C1 segment of cervical spinal cord (tissue), 14 donors: ENCODE data around the gene RAB3GAP2.
"Not testable (repeated sequence)": the region's sequence is repeated elsewhere in the genome, so short reads cannot be mapped to it uniquely, and the experiment has no call there.

ENCODE experiments used
- DNase-seq, 14 donors: peaks; one replicate each; lab custom pipeline; 2025; lab: John Stamatoyannopoulos, UW

Gene RAB3GAP2

DNA sequence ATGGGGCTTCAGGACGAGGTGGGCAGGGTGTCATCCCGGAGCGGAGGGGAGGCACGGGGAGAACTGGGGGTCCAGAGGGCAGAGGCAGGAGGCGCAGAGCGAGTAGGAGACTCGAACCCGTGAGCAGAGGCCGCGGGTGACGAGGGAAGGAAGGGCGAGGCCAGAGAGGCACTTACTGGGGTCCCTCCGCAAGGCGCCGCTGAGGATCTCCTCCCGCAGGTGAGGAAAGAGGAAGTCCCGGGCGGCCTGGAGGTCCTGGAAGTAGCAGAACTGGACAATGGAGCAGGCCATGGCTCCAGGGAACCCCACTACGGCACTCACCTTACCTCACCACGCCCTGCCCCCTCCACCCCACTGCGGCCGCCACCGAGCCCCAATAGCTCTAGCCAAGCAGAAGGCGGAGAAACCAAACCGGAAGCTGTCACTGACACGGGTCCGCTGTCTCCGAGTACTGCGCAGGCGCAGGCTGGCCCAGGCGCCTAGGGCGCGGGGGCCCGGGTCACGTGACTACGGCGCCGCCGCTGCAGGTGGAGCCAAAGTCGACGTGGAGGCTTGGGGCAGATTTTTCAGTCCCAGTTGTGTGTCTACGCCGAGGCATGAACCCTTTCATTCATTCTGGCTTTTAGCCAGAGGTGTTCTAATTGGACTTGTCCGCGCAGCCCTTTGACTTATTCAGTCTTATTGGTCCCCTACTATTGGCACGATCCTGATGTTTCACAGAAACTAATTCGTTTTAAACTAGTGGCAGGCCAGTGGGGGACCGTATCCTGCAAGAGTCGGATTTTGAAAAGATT, at the start of gene RAB3GAP2:
RAB3GAP2 (minus strand) TSS at position 407 of the 794 bp plus-strand sequence; CDS start at position 291, 116 bp downstream.
- peak; percentile 43 to 96 (median 92) for DNase-seq

DNA sequence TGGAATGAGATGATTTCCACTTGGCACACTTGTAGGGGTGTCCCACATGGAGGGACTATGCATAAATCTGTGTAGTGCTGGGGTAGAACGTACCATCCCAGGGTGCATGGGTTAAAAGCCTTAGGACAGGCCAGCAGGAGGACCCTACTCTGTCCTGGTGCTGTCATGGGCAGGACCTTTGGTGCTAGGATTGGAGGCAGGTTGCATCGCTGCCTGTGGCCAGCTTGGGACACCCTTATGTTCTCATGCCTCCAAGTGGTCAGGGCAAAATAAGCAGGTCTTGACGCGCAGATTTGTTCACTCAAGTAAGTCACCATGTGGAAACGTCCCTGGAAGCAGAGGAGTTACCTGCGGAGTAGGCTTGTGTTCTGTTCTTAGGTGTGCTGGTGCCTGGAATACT, 49.5 kb upstream of the RAB3GAP2 start:
- DNase-seq: no peak

DNA sequence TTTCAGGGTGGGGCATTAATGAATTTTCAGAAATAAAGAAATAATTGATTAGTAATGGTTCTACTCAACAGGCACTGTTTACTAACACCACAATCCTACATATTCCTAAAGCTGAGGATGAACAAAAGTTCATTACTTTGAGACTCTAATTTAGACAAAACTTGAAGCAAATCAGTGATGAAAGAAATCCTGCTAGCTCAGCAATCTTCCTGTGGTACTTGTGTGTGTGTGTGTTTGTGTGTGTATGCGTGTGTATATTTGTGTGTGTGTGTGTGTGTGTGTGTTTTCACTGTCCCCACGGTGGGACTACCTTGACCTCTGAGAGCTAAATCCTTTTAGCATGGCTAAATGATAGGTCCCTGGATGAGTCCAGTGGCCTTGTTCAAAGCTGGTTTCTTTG, 48.5 kb upstream of the RAB3GAP2 start:
- no peak for DNase-seq

GRCh38 chr1:220318673-220319072, 46.4 kb upstream of the RAB3GAP2 start:
- no peak for DNase-seq

DNA sequence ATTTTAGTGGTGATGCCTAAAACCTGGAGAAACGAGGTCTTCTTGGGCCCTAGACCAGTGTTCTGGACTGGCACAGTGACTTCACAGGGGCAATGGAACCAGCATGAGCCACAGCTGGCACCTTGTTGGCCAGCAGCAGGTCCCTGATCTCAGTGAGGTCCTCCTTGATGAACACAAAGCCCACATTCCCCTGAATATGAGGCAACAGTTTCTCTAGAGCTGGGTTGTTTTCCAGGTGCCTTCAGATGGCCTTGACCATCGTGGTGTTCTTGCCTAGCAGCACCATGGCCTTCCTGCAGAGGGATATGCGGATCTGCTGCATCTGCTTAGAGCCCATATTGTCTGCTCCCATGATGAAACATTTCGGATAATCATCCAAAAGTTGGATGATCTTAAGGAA, 44.9 kb upstream of the RAB3GAP2 start:
- no peak for DNase-seq

DNA sequence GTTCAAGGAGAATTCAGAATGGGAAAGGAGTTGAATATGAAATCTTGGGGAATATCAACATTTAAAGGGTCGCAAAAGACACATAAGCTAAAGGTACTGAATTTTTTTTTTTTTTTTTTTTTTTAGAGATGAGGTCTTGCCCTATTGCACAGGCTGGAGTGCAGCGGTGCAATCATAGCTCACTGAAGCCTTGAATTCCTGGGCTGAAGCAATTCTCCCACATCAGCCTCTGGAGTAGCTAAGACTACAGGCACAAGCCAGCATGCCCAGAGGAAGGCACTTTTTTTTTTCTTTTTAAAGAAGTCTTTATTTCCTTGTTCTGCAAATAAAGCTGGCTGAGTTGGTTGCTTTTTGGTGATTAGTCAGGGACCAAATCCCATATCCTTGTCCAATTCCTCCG, 44.1 kb upstream of the RAB3GAP2 start:
- DNase-seq: no peak

DNA sequence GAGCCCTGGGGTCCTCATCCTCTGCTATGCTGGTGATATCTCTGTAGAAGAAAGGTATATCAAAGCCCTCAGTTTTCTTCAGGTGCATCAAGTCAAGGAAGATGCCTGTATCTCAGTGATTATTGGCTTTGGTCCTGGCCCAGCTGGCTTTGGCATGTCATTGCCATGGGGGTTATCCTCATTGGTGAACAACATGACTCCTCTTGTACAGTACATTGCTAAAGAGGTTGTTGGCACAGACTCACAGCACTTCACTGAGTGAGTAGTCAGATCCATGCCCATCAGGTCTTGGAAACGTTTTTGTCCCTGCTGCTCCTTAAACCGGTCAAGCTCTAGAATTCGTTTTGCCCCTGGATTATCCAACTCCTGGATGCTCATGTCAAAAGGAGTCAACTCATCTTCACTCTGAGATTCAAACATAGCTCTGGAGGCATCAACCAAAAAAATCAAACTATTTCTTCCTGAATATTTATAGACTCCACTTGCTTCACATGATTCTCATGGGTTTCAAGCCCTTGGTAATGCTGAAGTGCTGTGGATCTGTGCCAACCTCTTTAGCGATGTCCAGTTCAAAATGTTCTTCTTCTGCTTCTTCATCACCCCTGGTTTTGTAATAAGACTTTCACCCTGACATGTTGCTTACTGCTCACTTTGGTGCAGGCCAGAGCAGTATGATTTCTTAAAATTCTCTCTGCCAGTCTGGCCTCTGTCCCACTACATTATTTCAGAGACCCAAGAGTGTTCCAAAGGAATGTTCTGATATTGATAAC, 43.0 kb upstream of the RAB3GAP2 start:
- no peak for DNase-seq

- no peak for DNase-seq
Measured at GRCh38 chr1:220313576-220313975, 41.3 kb upstream of the RAB3GAP2 start.

DNA sequence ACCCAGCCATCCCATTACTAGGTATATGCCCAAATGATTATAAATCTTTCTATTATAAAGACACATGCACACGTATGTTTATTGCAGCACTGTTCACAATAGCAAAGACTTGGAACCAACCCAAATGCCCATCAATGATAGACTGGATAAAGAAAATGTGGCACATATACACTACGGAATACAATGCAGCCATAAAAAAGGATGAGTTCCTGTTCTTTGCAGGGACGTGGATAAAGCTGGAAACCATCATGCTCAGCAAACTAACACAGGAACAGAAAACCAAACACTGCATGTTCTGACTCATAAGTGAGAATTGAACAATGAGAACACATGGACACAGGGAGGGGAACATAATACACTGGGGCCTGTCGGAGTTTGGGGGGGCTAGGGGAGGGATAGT, 37.9 kb upstream of the RAB3GAP2 start:
- DNase-seq: not testable (repeated sequence)

DNA sequence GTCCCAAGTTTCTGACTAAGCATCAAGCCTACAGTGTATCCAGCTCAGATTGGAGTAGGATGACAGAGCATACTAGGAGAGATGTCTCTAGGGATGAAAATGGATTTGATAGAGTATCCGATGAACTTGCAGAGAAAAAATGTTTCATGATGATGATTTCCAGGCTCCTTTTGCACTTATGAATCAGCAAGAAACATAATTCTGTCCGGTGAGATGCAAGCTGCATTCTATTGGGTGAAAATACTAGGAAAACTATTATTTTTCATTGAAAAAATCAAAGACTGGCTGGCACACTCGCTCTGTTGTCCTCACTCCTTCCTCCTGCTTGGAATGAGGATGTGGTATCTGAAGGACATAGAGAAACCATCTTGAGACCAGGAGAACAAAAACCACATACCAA, 35.4 kb upstream of the RAB3GAP2 start:
- no peak for DNase-seq

GRCh38 chr1:220306339-220306738, 34.1 kb upstream of the RAB3GAP2 start:
- DNase-seq: no peak

DNA sequence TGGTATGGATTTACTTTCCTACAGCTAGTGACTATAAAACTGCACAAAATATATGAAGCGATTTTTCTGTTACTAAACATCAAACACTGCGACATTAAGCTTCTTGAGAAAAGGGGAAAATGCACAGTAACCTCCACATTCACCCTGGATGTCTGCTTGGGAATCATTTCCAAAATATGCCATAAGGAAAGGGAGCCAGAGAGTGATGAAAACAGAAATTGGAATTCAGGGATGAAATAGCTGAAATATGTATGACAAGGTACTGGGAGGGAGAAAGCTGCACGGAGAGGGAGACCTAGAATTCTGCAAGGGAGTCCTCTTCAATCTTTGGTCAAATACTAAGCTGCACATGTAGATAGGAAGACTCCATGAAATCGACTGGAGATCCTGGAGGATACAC, 31.6 kb upstream of the RAB3GAP2 start:
- no peak for DNase-seq

DNA sequence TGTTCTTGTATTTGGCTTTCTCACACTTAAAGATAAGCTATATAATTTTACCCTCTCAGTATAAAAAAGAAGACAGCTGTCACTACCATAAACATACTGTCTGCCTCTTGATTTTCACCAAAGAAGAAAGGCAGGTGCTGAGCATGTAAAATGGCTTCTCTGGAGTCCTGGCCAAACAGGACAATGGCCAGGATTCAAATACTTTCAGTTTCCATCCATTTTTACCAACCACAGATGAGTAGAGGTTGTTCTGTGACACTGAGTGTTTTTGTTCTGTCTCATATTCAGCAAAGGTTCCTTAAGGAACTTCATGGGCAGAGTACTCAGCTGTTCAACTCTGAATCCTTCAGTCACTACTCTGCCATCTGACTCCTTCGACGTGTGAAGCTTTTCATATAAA, 29.4 kb upstream of the RAB3GAP2 start:
- DNase-seq: no peak

DNA sequence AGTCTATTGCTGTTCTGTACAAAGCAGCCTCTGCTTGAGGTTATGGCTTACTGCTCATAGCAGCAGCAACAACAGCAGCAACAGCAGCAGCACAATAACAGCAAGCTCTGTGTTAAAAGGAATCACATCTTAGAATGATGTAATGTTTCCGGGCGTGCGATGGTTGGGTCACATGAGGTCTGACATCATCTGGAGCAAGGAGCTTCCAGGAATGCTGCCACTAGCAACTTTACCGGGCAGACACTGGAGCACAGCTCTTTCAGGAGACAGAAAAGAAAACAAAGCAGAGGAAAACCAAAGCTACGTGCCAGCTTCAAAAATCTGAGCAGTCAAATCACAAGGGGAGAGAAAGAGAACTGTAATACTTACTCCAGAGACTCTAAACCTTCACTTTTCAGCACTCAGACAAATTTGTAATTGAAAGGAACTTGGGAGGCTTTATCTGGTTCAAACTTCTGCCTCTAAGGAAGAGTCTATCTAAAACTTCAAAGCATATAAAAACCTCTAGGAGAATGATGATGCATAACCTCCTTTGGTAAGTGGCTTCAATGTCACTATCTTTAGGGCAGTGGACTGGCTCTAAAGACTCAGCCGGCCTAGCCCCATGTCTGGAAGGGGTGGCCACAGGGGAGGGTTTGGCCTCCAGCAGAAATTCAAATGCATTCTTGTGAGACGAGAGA, 28.3 kb upstream of the RAB3GAP2 start:
- peak in 8 of 14 donors; percentile 2 to 65 (median 18) for DNase-seq

- no peak for DNase-seq
Measured at GRCh38 chr1:220299337-220299736, 27.1 kb upstream of the RAB3GAP2 start.

GRCh38 chr1:220298470-220299205, 26.4 kb upstream of the RAB3GAP2 start:
- DNase-seq: no peak

- DNase-seq: no peak
Measured at GRCh38 chr1:220296981-220297380, 24.7 kb upstream of the RAB3GAP2 start.

DNA sequence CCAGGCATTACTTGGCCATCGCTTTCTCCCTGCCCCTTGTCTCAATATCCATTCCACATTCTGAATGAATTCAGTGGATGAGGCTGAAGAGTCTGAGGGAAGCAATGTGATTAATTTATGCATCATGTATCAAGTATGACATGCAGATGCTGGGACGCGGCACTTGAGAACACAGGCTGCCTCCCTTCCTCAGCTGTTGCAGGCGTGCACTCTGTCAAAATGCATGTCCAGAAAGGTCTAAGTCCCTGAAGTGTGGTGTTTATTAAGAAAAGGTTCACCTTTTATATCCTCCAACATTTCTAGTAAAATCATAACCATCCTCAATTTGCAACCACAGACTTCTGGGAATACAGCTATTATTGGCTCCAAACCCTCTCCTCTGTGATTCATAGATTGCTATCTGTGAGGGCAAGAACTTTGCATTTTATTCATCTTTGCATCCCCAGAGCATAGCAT, 22.6 kb upstream of the RAB3GAP2 start:
- DNase-seq: no peak

- no peak for DNase-seq
Measured at GRCh38 chr1:220291580-220291979, 19.3 kb upstream of the RAB3GAP2 start.

DNA sequence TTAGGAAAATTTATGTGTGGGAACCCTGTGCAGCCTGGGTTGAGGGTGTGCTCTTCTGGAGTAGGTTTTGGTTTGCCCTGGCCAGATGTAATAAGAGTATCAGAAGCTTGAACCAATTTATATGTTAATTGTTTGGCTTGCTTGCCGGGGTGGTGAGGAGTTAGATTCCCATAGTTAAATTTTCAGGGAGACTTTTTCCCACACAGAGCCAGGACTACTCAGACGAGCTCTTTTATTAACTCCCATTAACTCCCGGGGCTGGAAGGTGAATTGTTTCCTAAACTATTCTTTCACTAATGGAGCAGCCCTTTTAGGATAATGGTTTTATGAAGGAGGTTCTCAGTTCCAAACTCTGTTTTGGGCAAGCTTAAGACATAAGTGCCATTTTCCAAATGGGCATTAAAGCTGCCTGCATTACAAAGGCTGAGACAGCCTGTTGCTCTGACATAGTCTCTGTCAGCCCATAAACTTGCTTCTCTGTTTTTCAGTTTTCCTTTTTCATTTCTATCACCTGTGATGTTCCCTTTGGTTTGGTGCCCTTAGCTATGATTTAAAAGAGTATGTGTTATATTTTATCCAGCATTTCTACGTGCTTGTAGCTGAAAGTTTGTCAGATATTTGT, 18.0 kb upstream of the RAB3GAP2 start:
- no peak for DNase-seq

DNA sequence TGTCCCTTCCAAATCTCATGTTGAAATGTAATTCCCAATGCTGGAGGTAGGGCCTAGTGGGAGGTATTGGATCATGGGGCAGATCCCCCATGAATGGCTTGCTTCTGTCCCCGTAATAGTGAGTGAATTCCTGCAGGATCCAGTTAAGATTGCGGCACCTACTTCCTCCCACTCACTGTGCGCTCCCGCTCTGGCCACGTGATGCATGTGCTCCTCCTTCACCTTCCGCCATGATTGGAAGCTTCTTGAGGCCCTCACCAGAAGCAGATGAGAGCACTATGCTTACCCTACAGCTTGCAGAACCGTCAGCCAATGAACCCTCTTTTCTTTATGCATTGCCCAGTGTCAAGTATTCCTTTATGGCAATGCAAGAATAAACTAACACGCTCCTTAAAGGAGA, 14.9 kb upstream of the RAB3GAP2 start:
- no peak for DNase-seq
